ENCODE results near the gene ADCY4.

DNA sequence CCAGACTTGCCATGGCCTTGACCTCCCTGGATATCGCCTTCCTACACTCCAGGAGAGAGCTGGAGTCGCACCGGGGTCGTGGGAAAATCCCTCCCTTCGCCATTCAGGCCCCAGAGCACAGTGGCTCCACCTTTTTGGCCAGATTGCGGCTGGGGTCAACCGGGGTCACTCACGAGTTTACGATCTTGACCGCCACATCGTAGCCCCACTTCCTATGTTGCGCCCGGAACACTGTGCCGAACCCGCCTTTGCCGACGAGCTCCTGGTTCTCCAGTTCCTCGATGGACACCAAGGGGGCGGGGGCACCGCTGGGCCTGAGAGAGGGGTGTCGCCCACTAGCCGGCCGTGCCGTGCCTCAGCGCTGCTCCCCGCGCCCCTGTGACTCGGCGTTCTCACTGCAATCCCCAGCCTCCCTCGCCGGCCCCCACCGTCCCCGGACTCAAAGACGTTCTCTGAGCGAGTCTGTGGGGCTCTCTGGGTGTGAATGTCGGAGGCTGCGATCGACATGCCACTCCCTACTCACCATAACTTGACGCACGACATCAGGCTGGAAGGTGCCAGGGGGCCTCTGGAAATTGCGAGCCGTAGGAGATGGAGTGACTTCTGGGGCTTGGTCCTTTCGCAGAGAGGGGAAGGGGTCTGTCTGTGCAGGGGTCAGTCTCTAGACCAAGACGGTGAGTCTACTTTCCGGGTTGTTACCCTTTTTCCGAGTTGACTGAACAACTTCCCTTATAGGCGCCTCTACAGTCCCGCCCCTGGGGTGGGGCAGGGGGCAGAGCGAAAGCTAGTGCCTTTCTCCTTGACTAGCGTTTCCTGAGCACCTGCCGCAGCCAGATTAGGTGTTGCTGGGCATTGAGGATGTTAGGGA lies 4.6 kb upstream of the ADCY4 start, which contains the start of gene RIPK3:
- TF ChIP-seq, protein P1, sequence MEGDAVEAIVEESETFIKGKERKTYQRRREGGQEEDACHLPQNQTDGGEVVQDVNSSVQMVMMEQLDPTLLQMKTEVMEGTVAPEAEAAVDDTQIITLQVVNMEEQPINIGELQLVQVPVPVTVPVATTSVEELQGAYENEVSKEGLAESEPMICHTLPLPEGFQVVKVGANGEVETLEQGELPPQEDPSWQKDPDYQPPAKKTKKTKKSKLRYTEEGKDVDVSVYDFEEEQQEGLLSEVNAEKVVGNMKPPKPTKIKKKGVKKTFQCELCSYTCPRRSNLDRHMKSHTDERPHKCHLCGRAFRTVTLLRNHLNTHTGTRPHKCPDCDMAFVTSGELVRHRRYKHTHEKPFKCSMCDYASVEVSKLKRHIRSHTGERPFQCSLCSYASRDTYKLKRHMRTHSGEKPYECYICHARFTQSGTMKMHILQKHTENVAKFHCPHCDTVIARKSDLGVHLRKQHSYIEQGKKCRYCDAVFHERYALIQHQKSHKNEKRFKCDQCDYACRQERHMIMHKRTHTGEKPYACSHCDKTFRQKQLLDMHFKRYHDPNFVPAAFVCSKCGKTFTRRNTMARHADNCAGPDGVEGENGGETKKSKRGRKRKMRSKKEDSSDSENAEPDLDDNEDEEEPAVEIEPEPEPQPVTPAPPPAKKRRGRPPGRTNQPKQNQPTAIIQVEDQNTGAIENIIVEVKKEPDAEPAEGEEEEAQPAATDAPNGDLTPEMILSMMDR (conservative IDR thresholded peaks at IDR 0.05; ENCODE audit: low read length) = no peak
- no peak for TF ChIP-seq EZH2phosphoT487 (IDR thresholded peaks at IDR 0.05; ENCODE audit: borderline replicate concordance, low read depth, low read length)
